Measurements from ENCODE around the gene DLGAP4.

The DLGAP4 gene

GRCh38 chr20:36349384-36350170, 43.4 kb downstream of the DLGAP4 start:
- Histone ChIP-seq H3K9ac (ENCODE audit: low read length) (no peak overlapping the region), H3K9me3 (ENCODE audit: control insufficient read depth, insufficient read depth, low read depth, low read length) (no peaks in the 10 kb centered on the region), H3K4me3 (ENCODE audit: low read depth, low read length) (no peak overlapping the region), H3K4me1 (ENCODE audit: control insufficient read depth, insufficient read depth, low read length) (peaks cover 14% of the 10 kb centered on the region; the same call in 1 of the 2 replicates), H3K27me3 (ENCODE audit: control insufficient read depth, insufficient read depth, low read length) (no peaks in the 10 kb centered on the region), H3K27ac (ENCODE audit: low read depth, low read length) (no peak overlapping the region), H3K36me3 (ENCODE audit: control insufficient read depth, insufficient read depth, low read length) (no peaks in the 10 kb centered on the region)

GRCh38 chr20:36350439-36350838, 44.3 kb downstream of the DLGAP4 start:
- Histone ChIP-seq H3K9me3 (ENCODE audit: control insufficient read depth, insufficient read depth, low read depth, low read length) (no peaks in the 10 kb centered on the region), H3K9ac (ENCODE audit: low read length) (no peak overlapping the region), H3K4me3 (ENCODE audit: low read depth, low read length) (no peak overlapping the region), H3K36me3 (ENCODE audit: control insufficient read depth, insufficient read depth, low read length) (no peaks in the 10 kb centered on the region), H3K4me1 (ENCODE audit: control insufficient read depth, insufficient read depth, low read length) (peaks cover 14% of the 10 kb centered on the region; the same call in 1 of the 2 replicates), H3K27me3 (ENCODE audit: control insufficient read depth, insufficient read depth, low read length) (no peaks in the 10 kb centered on the region), H3K27ac (ENCODE audit: low read depth, low read length) (no peak overlapping the region)

- Histone ChIP-seq H3K27ac (ENCODE audit: low read depth, low read length) (no peak overlapping the region), H3K4me1 (ENCODE audit: control insufficient read depth, insufficient read depth, low read length) (peaks cover 14% of the 10 kb centered on the region; the same call in 1 of the 2 replicates), H3K27me3 (ENCODE audit: control insufficient read depth, insufficient read depth, low read length) (no peaks in the 10 kb centered on the region), H3K9me3 (ENCODE audit: control insufficient read depth, insufficient read depth, low read depth, low read length) (no peaks in the 10 kb centered on the region), H3K4me3 (ENCODE audit: low read depth, low read length) (no peak overlapping the region), H3K9ac (ENCODE audit: low read length) (no peak overlapping the region), H3K36me3 (ENCODE audit: control insufficient read depth, insufficient read depth, low read length) (no peaks in the 10 kb centered on the region)
Measured at GRCh38 chr20:36351937-36352336, 45.8 kb downstream of the DLGAP4 start.

- H3K4me1 ChIP-seq (ENCODE audit: control insufficient read depth, insufficient read depth, low read length), result peaks cover 14% of the 10 kb centered on the region; the same call in 1 of the 2 replicates
- no peaks in the 10 kb centered on the region for H3K36me3 ChIP-seq (ENCODE audit: control insufficient read depth, insufficient read depth, low read length)
- no peak overlapping the region for H3K9ac ChIP-seq (ENCODE audit: low read length)
- H3K27ac ChIP-seq (ENCODE audit: low read depth, low read length), result no peak overlapping the region
- no peaks in the 10 kb centered on the region for H3K9me3 ChIP-seq (ENCODE audit: control insufficient read depth, insufficient read depth, low read depth, low read length)
- no peaks in the 10 kb centered on the region for H3K27me3 ChIP-seq (ENCODE audit: control insufficient read depth, insufficient read depth, low read length)
- H3K4me3 ChIP-seq (ENCODE audit: low read depth, low read length), result no peak overlapping the region
Measured at GRCh38 chr20:36352843-36353553, 46.9 kb downstream of the DLGAP4 start.

- Histone ChIP-seq H3K4me3 (ENCODE audit: low read depth, low read length) (no peak overlapping the region), H3K36me3 (ENCODE audit: control insufficient read depth, insufficient read depth, low read length) (no peaks in the 10 kb centered on the region), H3K4me1 (ENCODE audit: control insufficient read depth, insufficient read depth, low read length) (peaks cover 14% of the 10 kb centered on the region; the same call in 1 of the 2 replicates), H3K9me3 (ENCODE audit: control insufficient read depth, insufficient read depth, low read depth, low read length) (no peaks in the 10 kb centered on the region), H3K27me3 (ENCODE audit: control insufficient read depth, insufficient read depth, low read length) (no peaks in the 10 kb centered on the region), H3K27ac (ENCODE audit: low read depth, low read length) (no peak overlapping the region), H3K9ac (ENCODE audit: low read length) (no peak overlapping the region)
Measured at GRCh38 chr20:36353740-36354139, 47.6 kb downstream of the DLGAP4 start.

GRCh38 chr20:36355469-36356171, 49.5 kb downstream of the DLGAP4 start:
- no peak overlapping the region for H3K4me3 ChIP-seq (ENCODE audit: low read depth, low read length)
- H3K4me1 ChIP-seq (ENCODE audit: control insufficient read depth, insufficient read depth, low read length), result peaks cover 14% of the 10 kb centered on the region; the same call in 1 of the 2 replicates
- H3K27ac ChIP-seq (ENCODE audit: low read depth, low read length), result no peak overlapping the region
- no peaks in the 10 kb centered on the region for H3K27me3 ChIP-seq (ENCODE audit: control insufficient read depth, insufficient read depth, low read length)
- H3K36me3 ChIP-seq (ENCODE audit: control insufficient read depth, insufficient read depth, low read length), result no peaks in the 10 kb centered on the region
- H3K9ac ChIP-seq (ENCODE audit: low read length), result no peak overlapping the region
- no peaks in the 10 kb centered on the region for H3K9me3 ChIP-seq (ENCODE audit: control insufficient read depth, insufficient read depth, low read depth, low read length)

- no peaks in the 10 kb centered on the region for H3K27me3 ChIP-seq (ENCODE audit: control insufficient read depth, insufficient read depth, low read length)
Measured at GRCh38 chr20:36359668-36360406, 53.7 kb downstream of the DLGAP4 start.

GRCh38 chr20:36360429-36360828, 54.3 kb downstream of the DLGAP4 start:
- H3K9ac ChIP-seq (ENCODE audit: low read length), result no peak overlapping the region
- no peaks in the 10 kb centered on the region for H3K9me3 ChIP-seq (ENCODE audit: control insufficient read depth, insufficient read depth, low read depth, low read length)
- H3K27ac ChIP-seq (ENCODE audit: low read depth, low read length), result no peak overlapping the region
- no peak overlapping the region for H3K4me3 ChIP-seq (ENCODE audit: low read depth, low read length)
- H3K36me3 ChIP-seq (ENCODE audit: control insufficient read depth, insufficient read depth, low read length), result no peaks in the 10 kb centered on the region
- no peaks in the 10 kb centered on the region for H3K27me3 ChIP-seq (ENCODE audit: control insufficient read depth, insufficient read depth, low read length)
- H3K4me1 ChIP-seq (ENCODE audit: control insufficient read depth, insufficient read depth, low read length), result peaks cover 6% of the 10 kb centered on the region; the same call in 1 of the 2 replicates

More at GRCh38 chr20:36359668-36360406, 53.7 kb downstream of the DLGAP4 start:
- H3K4me1 ChIP-seq (ENCODE audit: control insufficient read depth, insufficient read depth, low read length), result peaks cover 6% of the 10 kb centered on the region; the same call in 1 of the 2 replicates
- no peaks in the 10 kb centered on the region for H3K36me3 ChIP-seq (ENCODE audit: control insufficient read depth, insufficient read depth, low read length)
- no peak overlapping the region for H3K27ac ChIP-seq (ENCODE audit: low read depth, low read length)
- H3K9me3 ChIP-seq (ENCODE audit: control insufficient read depth, insufficient read depth, low read depth, low read length), result no peaks in the 10 kb centered on the region
- no peak overlapping the region for H3K9ac ChIP-seq (ENCODE audit: low read length)
- H3K4me3 ChIP-seq (ENCODE audit: low read depth, low read length), result no peak overlapping the region

- Histone ChIP-seq H3K36me3 (ENCODE audit: control insufficient read depth, insufficient read depth, low read length) (no peaks in the 10 kb centered on the region), H3K9me3 (ENCODE audit: control insufficient read depth, insufficient read depth, low read depth, low read length) (no peaks in the 10 kb centered on the region), H3K27ac (ENCODE audit: low read depth, low read length) (no peak overlapping the region), H3K9ac (ENCODE audit: low read length) (no peak overlapping the region), H3K4me1 (ENCODE audit: control insufficient read depth, insufficient read depth, low read length) (peaks cover 6% of the 10 kb centered on the region; the same call in 1 of the 2 replicates), H3K4me3 (ENCODE audit: low read depth, low read length) (no peak overlapping the region), H3K27me3 (ENCODE audit: control insufficient read depth, insufficient read depth, low read length) (no peaks in the 10 kb centered on the region)
Measured at GRCh38 chr20:36361406-36361805, 55.3 kb downstream of the DLGAP4 start.

GRCh38 chr20:36362261-36362660, 56.1 kb downstream of the DLGAP4 start:
- Histone ChIP-seq H3K9me3 (ENCODE audit: control insufficient read depth, insufficient read depth, low read depth, low read length) (no peaks in the 10 kb centered on the region), H3K9ac (ENCODE audit: low read length) (no peak overlapping the region), H3K27me3 (ENCODE audit: control insufficient read depth, insufficient read depth, low read length) (no peaks in the 10 kb centered on the region), H3K4me1 (ENCODE audit: control insufficient read depth, insufficient read depth, low read length) (peaks cover 6% of the 10 kb centered on the region; the same call in 1 of the 2 replicates), H3K36me3 (ENCODE audit: control insufficient read depth, insufficient read depth, low read length) (no peaks in the 10 kb centered on the region), H3K4me3 (ENCODE audit: low read depth, low read length) (no peak overlapping the region), H3K27ac (ENCODE audit: low read depth, low read length) (no peak overlapping the region)

Measured in HUES6 (cell line).